WTC11 (cell line): ENCODE measurements around the gene DSTN. TPM values are rescaled to one million over a fixed set of nuclear protein-coding genes. Genes with fewer than 3 reads are reported as not detected.

Experiments
- ATAC-seq: fragments of 200-7000 bp; cut with Tn5 transposase; 2 replicates; pipeline ENCODE4 v1.10.0; 2021; ENCODE audit warnings: mild to moderate bottlenecking, moderate library complexity
- CTCF ChIA-PET: fragments of 300-600 bp; sonication (Branson Sonifier 250); formaldehyde crosslinking; loops from one replicate; lab custom pipeline; 2021; ENCODE audit warnings: antibody characterized with exemption; lab: Charles Lee
- POLR2A ChIA-PET: fragments of 350-600 bp; sonication (Branson Sonifier 250); formaldehyde crosslinking; loops from one replicate; lab custom pipeline; 2021; ENCODE audit warnings: antibody characterized with exemption; lab: Charles Lee
- DNase-seq: peaks from one replicate; pipeline ENCODE4 v3.0.0; 2021; ENCODE audit warnings: low spot score
- H3K27ac Mint-ChIP-seq: 2 replicates; pipeline ENCODE4 v1.8.0; 2021; ENCODE audit warnings: mixed read lengths
- H3K27me3 Mint-ChIP-seq: 2 replicates; pipeline ENCODE4 v1.8.0; 2021; ENCODE audit warnings: low read depth, mild to moderate bottlenecking, moderate library complexity, mixed read lengths
- H3K36me3 Mint-ChIP-seq: 2 replicates; pipeline ENCODE4 v1.8.0; 2021; ENCODE audit warnings: mixed read lengths
- H3K4me1 Mint-ChIP-seq: 2 replicates; pipeline ENCODE4 v1.8.0; 2022; ENCODE audit warnings: mixed read lengths
- H3K4me3 Mint-ChIP-seq: 2 replicates; pipeline ENCODE4 v1.8.0; 2021; ENCODE audit warnings: mild to moderate bottlenecking, moderate library complexity, mixed read lengths
- H3K9me3 Mint-ChIP-seq: 2 replicates; pipeline ENCODE4 v1.8.0; 2021; ENCODE audit warnings: mixed read lengths
- EMX1 ChIP-seq: fragments of 250-450 bp; sonication (Bioruptor Pico); IDR thresholded peaks from 2 replicates; pipeline ENCODE4 v1.8.0; 2021; ENCODE audit warnings: mild to moderate bottlenecking
- GABPB1 ChIP-seq: sonication (generic); formaldehyde crosslinking; IDR thresholded peaks from 2 replicates; pipeline ENCODE4 v1.8.1; 2023; ENCODE audit warnings: mild to moderate bottlenecking, missing genetic modification reagents
- IRF2 ChIP-seq: sonication (generic); formaldehyde crosslinking; IDR thresholded peaks from 2 replicates; pipeline ENCODE4 v1.8.0; 2022; ENCODE audit warnings: low read depth, missing genetic modification reagents, borderline replicate concordance
- NR1H2 ChIP-seq: sonication (generic); formaldehyde crosslinking; IDR thresholded peaks from 2 replicates; pipeline ENCODE4 v1.9.0; 2021; ENCODE audit warnings: mild to moderate bottlenecking, moderate library complexity, missing genetic modification reagents
- NR3C1 ChIP-seq: sonication (generic); formaldehyde crosslinking; conservative IDR thresholded peaks from 2 replicates; pipeline ENCODE4 v1.8.1; 2023; ENCODE audit warnings: low read depth, mild to moderate bottlenecking, missing genetic modification reagents
- TP53 ChIP-seq: sonication (generic); formaldehyde crosslinking; IDR thresholded peaks from 2 replicates; pipeline ENCODE4 v1.8.1; 2023; ENCODE audit warnings: mild to moderate bottlenecking, missing genetic modification reagents
- ZNF423 ChIP-seq: fragments of 250-450 bp; sonication (Bioruptor Pico); IDR thresholded peaks from 2 replicates; pipeline ENCODE4 v2.1.2; 2022; ENCODE audit warnings: mild to moderate bottlenecking, moderate library complexity
- total RNA-seq: library from RNA; stranded (reverse); gene quantifications from 3 replicates; pipeline ENCODE4 v1.2.3, GENCODE V29; 2021
- TF ChIP-seq, protein P1 (sequence below): sonication (generic); formaldehyde crosslinking; IDR thresholded peaks from 2 replicates; pipeline ENCODE4 v1.8.0; 2022; ENCODE audit warnings: mild to moderate bottlenecking, missing genetic modification reagents
- TF ChIP-seq, protein P2 (sequence below): sonication (generic); formaldehyde crosslinking; IDR thresholded peaks from 2 replicates; pipeline ENCODE4 v1.8.1; 2022; ENCODE audit warnings: low read depth, missing genetic modification reagents, borderline replicate concordance
- TF ChIP-seq, protein P3 (sequence below): sonication (generic); formaldehyde crosslinking; IDR thresholded peaks from 2 replicates; pipeline ENCODE4 v1.8.0; 2022; ENCODE audit warnings: mild to moderate bottlenecking, missing genetic modification reagents
- TF ChIP-seq, protein P4 (sequence below): sonication (generic); formaldehyde crosslinking; conservative IDR thresholded peaks from 2 replicates; pipeline ENCODE4 v1.8.1; 2023; ENCODE audit warnings: mild to moderate bottlenecking, low read depth, missing genetic modification reagents, moderate library complexity
- TF ChIP-seq, protein P5 (sequence below): sonication (generic); formaldehyde crosslinking; IDR thresholded peaks from 2 replicates; pipeline ENCODE4 v1.8.1; 2023; ENCODE audit warnings: mild to moderate bottlenecking, missing genetic modification reagents, borderline replicate concordance
- TF ChIP-seq, protein P6 (sequence below): sonication (generic); formaldehyde crosslinking; IDR thresholded peaks from 2 replicates; pipeline ENCODE4 v1.8.0; 2023; ENCODE audit warnings: missing genetic modification reagents, mild to moderate bottlenecking, borderline replicate concordance

The DSTN gene
- total RNA-seq, 1 experiment from 2014 or later = 153 TPM

DNA sequence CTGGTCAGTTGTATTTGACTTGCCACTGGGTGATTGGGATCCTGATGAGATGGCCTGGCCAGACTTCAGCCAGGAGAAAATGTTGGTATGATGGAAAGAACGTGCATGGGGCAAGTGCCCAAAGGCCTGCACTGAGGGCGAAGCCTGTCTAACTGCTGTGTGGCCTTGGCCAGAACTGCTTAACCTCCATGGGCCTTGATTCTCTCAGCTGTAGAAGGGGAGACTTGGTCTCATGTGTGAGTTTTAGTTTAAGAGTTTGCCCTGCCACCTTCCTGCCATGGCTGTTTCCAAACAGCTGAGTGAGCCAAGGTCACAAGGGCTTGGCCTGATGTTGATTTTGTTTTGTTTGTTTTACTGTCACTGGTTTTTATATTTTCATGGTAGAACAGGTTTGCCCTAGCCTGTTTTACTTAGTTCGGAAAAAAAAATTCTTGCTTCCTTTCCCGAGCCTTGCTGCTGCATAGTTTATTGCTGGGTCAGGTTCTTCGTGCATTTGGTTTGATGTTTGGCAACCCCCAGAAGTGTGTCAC lies 35.3 kb downstream of the DSTN start:
- Mint-ChIP-seq H3K4me3 (no peak overlapping the region), H3K36me3 (peaks cover 5% of the 10 kb centered on the region; the same call in 1 of the 2 replicates), H3K9me3 (no peaks in the 10 kb centered on the region), H3K4me1 (peaks cover 29% of the 10 kb centered on the region), H3K27ac (peak overlapping the region; percentile 38), H3K27me3 (no peaks in the 10 kb centered on the region)
- DNase-seq (no peak), ATAC-seq (no peak)
- CTCF ChIA-PET = interaction anchor here (0.6 to 1.1 kb wide), 3 partner anchors 11 to 13 kb away, joined by 3 to 5 read pairs (median 4); no protein-coding TSS in a partner anchor
- TF ChIP-seq GABPB1 (CRISPR knock-in tag) (0 out of 2 replicates have a peak, but pooled peaks have one; percentile 8), ZNF423 (CRISPR knock-in tag) (no peak), TP53 (CRISPR knock-in tag) (no peak), EMX1 (CRISPR knock-in tag) (no peak)
- POLR2A ChIA-PET = no interaction called here

DNA sequence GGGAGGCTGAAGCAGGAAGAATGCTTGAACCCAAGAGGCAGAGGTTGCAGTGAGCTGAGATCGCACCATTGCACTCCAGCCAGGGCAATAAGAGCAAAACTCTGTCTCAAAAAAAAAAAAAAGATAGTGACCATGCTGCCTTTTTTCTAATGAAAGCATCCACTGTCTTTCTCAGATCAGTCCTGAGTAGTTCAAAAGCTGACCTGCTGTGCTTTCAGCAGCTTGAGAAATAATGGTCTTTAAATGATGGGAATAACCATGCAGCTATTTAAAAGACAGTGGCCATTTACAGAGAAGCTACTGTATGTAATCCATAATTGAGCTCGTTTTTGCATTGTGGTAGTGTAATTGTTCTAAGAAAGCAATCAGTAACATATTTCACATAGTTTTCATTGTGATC lies 36.1 kb downstream of the DSTN start:
- Mint-ChIP-seq H3K27ac (no peak overlapping the region), H3K4me3 (no peak overlapping the region), H3K27me3 (no peaks in the 10 kb centered on the region), H3K36me3 (peaks cover 5% of the 10 kb centered on the region; the same call in 1 of the 2 replicates), H3K4me1 (peaks cover 23% of the 10 kb centered on the region), H3K9me3 (no peaks in the 10 kb centered on the region)
- ATAC-seq = no peak
- no peak for DNase-seq
- POLR2A ChIA-PET = interaction anchor here (1.3 kb wide), 1 partner anchor 36 kb away, joined by 3 read pairs; the partner anchor contains the start of gene DSTN
- no peak for TF ChIP-seq NR1H2 (CRISPR knock-in tag)
- TF ChIP-seq, protein P1, sequence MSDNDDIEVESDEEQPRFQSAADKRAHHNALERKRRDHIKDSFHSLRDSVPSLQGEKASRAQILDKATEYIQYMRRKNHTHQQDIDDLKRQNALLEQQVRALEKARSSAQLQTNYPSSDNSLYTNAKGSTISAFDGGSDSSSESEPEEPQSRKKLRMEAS = no peak
- no peak for TF ChIP-seq IRF2
- TF ChIP-seq, protein P2, sequence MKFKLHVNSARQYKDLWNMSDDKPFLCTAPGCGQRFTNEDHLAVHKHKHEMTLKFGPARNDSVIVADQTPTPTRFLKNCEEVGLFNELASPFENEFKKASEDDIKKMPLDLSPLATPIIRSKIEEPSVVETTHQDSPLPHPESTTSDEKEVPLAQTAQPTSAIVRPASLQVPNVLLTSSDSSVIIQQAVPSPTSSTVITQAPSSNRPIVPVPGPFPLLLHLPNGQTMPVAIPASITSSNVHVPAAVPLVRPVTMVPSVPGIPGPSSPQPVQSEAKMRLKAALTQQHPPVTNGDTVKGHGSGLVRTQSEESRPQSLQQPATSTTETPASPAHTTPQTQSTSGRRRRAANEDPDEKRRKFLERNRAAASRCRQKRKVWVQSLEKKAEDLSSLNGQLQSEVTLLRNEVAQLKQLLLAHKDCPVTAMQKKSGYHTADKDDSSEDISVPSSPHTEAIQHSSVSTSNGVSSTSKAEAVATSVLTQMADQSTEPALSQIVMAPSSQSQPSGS (CRISPR knock-in tag) = no peak
- CTCF ChIA-PET = interaction anchor here (1.1 to 1.4 kb wide), 3 partner anchors 11 to 43 kb away, joined by 3 to 5 read pairs (median 4); no protein-coding TSS in a partner anchor

DNA sequence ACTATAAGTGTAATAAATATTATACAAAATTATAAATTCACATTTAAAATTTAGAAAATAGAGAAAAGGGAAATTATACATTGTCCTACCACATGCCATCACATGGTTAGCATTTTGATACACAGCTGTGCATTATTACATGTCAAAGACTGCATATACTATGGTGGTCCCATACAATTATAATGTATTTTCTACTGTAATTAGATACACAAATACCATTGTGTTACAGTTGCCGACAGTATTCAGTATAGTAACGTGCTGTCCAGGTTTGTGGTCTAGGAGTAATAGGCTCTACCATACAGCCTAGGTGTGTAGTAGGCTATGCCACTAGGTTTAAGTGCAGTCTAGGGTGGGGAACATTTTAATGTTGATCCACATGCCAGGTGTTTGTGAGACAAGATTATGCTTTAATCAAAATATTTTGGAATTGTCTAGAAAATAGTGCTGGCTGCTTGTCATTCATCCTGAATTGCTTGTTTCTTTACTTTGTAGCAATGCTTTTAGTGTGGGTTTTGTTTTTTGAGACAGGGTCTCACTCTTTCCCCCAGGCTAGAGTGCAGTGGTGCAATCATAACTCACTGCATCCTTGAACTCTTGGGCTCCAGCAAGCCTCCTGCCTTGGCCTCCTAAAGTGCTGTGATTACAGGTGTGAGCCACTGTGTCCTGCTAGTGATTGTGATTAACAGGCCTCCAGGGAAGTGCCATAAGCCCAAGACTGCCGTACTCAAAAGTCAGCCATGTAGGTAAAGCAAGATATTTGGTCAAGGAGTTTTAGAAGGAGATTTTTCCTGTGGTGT lies 39.0 kb downstream of the DSTN start:
- no peak for DNase-seq
- H3K4me1 Mint-ChIP-seq = peaks cover 7% of the 10 kb centered on the region
- ATAC-seq = no peak
- H3K4me3 Mint-ChIP-seq = no peak overlapping the region
- ChIA-PET POLR2A (no interaction called here), CTCF (interaction anchor here (1.6 to 1.8 kb wide), 2 partner anchors 9 to 72 kb away, joined by 6 to 7 read pairs; no protein-coding TSS in a partner anchor)
- no peaks in the 10 kb centered on the region for H3K9me3 Mint-ChIP-seq
- no peaks in the 10 kb centered on the region for H3K27me3 Mint-ChIP-seq
- peak overlapping the region; percentile 28; the same call in 1 of the 2 replicates for H3K27ac Mint-ChIP-seq
- peaks cover 7% of the 10 kb centered on the region; the same call in 1 of the 2 replicates for H3K36me3 Mint-ChIP-seq
- TF ChIP-seq, protein P3, sequence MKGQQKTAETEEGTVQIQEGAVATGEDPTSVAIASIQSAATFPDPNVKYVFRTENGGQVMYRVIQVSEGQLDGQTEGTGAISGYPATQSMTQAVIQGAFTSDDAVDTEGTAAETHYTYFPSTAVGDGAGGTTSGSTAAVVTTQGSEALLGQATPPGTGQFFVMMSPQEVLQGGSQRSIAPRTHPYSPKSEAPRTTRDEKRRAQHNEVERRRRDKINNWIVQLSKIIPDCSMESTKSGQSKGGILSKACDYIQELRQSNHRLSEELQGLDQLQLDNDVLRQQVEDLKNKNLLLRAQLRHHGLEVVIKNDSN (CRISPR knock-in tag) = no peak
- TF ChIP-seq NR3C1 (CRISPR knock-in tag) (no peak), ZNF423 (CRISPR knock-in tag) (no peak), NR1H2 (CRISPR knock-in tag) (no peak)
- TF ChIP-seq, protein P4, sequence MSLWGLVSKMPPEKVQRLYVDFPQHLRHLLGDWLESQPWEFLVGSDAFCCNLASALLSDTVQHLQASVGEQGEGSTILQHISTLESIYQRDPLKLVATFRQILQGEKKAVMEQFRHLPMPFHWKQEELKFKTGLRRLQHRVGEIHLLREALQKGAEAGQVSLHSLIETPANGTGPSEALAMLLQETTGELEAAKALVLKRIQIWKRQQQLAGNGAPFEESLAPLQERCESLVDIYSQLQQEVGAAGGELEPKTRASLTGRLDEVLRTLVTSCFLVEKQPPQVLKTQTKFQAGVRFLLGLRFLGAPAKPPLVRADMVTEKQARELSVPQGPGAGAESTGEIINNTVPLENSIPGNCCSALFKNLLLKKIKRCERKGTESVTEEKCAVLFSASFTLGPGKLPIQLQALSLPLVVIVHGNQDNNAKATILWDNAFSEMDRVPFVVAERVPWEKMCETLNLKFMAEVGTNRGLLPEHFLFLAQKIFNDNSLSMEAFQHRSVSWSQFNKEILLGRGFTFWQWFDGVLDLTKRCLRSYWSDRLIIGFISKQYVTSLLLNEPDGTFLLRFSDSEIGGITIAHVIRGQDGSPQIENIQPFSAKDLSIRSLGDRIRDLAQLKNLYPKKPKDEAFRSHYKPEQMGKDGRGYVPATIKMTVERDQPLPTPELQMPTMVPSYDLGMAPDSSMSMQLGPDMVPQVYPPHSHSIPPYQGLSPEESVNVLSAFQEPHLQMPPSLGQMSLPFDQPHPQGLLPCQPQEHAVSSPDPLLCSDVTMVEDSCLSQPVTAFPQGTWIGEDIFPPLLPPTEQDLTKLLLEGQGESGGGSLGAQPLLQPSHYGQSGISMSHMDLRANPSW (CRISPR knock-in tag) = no peak
- TF ChIP-seq, protein P5, sequence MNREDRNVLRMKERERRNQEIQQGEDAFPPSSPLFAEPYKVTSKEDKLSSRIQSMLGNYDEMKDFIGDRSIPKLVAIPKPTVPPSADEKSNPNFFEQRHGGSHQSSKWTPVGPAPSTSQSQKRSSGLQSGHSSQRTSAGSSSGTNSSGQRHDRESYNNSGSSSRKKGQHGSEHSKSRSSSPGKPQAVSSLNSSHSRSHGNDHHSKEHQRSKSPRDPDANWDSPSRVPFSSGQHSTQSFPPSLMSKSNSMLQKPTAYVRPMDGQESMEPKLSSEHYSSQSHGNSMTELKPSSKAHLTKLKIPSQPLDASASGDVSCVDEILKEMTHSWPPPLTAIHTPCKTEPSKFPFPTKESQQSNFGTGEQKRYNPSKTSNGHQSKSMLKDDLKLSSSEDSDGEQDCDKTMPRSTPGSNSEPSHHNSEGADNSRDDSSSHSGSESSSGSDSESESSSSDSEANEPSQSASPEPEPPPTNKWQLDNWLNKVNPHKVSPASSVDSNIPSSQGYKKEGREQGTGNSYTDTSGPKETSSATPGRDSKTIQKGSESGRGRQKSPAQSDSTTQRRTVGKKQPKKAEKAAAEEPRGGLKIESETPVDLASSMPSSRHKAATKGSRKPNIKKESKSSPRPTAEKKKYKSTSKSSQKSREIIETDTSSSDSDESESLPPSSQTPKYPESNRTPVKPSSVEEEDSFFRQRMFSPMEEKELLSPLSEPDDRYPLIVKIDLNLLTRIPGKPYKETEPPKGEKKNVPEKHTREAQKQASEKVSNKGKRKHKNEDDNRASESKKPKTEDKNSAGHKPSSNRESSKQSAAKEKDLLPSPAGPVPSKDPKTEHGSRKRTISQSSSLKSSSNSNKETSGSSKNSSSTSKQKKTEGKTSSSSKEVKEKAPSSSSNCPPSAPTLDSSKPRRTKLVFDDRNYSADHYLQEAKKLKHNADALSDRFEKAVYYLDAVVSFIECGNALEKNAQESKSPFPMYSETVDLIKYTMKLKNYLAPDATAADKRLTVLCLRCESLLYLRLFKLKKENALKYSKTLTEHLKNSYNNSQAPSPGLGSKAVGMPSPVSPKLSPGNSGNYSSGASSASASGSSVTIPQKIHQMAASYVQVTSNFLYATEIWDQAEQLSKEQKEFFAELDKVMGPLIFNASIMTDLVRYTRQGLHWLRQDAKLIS (CRISPR knock-in tag) = no peak
- TF ChIP-seq, protein P6, sequence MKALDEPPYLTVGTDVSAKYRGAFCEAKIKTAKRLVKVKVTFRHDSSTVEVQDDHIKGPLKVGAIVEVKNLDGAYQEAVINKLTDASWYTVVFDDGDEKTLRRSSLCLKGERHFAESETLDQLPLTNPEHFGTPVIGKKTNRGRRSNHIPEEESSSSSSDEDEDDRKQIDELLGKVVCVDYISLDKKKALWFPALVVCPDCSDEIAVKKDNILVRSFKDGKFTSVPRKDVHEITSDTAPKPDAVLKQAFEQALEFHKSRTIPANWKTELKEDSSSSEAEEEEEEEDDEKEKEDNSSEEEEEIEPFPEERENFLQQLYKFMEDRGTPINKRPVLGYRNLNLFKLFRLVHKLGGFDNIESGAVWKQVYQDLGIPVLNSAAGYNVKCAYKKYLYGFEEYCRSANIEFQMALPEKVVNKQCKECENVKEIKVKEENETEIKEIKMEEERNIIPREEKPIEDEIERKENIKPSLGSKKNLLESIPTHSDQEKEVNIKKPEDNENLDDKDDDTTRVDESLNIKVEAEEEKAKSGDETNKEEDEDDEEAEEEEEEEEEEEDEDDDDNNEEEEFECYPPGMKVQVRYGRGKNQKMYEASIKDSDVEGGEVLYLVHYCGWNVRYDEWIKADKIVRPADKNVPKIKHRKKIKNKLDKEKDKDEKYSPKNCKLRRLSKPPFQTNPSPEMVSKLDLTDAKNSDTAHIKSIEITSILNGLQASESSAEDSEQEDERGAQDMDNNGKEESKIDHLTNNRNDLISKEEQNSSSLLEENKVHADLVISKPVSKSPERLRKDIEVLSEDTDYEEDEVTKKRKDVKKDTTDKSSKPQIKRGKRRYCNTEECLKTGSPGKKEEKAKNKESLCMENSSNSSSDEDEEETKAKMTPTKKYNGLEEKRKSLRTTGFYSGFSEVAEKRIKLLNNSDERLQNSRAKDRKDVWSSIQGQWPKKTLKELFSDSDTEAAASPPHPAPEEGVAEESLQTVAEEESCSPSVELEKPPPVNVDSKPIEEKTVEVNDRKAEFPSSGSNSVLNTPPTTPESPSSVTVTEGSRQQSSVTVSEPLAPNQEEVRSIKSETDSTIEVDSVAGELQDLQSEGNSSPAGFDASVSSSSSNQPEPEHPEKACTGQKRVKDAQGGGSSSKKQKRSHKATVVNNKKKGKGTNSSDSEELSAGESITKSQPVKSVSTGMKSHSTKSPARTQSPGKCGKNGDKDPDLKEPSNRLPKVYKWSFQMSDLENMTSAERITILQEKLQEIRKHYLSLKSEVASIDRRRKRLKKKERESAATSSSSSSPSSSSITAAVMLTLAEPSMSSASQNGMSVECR (CRISPR knock-in tag) = no peak
